AG04450 (cell line): ENCODE results near the gene HPCAL1. TPM values are rescaled to one million over a fixed set of nuclear protein-coding genes. Genes with fewer than 3 reads are reported as not detected.

Experiments used
- CTCF ChIA-PET: fragments of 300-600, 350-600 bp; formaldehyde crosslinking; extraction: SDS; loops from one replicate; lab custom pipeline; 2022; ENCODE audit warnings: antibody characterized with exemption, inconsistent platforms; lab: Charles Lee
- POLR2A ChIA-PET: fragments of 350-600 bp; formaldehyde crosslinking; extraction: SDS; loops from one replicate; lab custom pipeline; 2021; ENCODE audit warnings: antibody characterized with exemption, inconsistent platforms; lab: Yijun Ruan, JAX
- DNase-seq: peaks from one replicate; pipeline ENCODE4 v3.0.0-alpha.2; 2011; ENCODE audit warnings: low read depth, low spot score
- H3K27ac ChIP-seq: one replicate; pipeline ENCODE4 v1.5.1; 2012; ENCODE audit warnings: low read depth, low read length, control low read depth
- H3K27me3 ChIP-seq: one replicate; pipeline ENCODE4 v1.6.0; 2012; ENCODE audit warnings: low read length; ENCODE audit not compliant: control insufficient read depth, insufficient read depth
- H3K4me3 ChIP-seq: 2 replicates; pipeline ENCODE4 v1.5.1; 2011; ENCODE audit warnings: mild to moderate bottlenecking, low read depth, low read length, control low read depth
- H3K9me3 ChIP-seq: 2 replicates; pipeline ENCODE4 v1.5.1; 2012; ENCODE audit warnings: low read length; ENCODE audit not compliant: control insufficient read depth, insufficient read depth
- CTCF ChIP-seq: IDR thresholded peaks from 2 replicates; pipeline ENCODE4 v1.5.1; 2011; ENCODE audit warnings: low read depth, low read length, control low read depth, inconsistent platforms
- polyA plus RNA-seq: library from polyadenylated mRNA; depleted of rRNA; stranded (reverse); fragments of >200 nt; gene quantifications from 2 replicates; pipeline ENCODE4 v1.2.3, GENCODE V29; 2011

The HPCAL1 gene
- polyA plus RNA-seq, 1 experiment, result 14.4 TPM

- CTCF ChIA-PET, result interaction anchor here (1.9 kb wide), 1 partner anchor 143 kb away, joined by 5 read pairs; no protein-coding TSS in a partner anchor
- POLR2A ChIA-PET, result no interaction called here
- H3K4me3 ChIP-seq, result no peak overlapping the region
- H3K27me3 ChIP-seq, result peaks cover 13% of the 10 kb centered on the region
- TF ChIP-seq CTCF, result no peak
- no peaks in the 10 kb centered on the region; the same call in 1 of the 2 replicates for H3K9me3 ChIP-seq
- no peak overlapping the region for H3K27ac ChIP-seq
- DNase-seq, result no peak
Observed at GRCh38 chr2:10266133-10266620, 36.5 kb upstream of the HPCAL1 start.

GRCh38 chr2:10267036-10267435 is 35.7 kb upstream of the HPCAL1 start:
- H3K9me3 ChIP-seq, result no peaks in the 10 kb centered on the region; the same call in 1 of the 2 replicates
- ChIA-PET POLR2A (no interaction called here), CTCF (interaction anchor here (0.9 to 1.9 kb wide), 2 partner anchors 142 to 167 kb away, joined by 4 to 5 read pairs; no protein-coding TSS in a partner anchor)
- H3K4me3 ChIP-seq, result no peak overlapping the region
- peaks cover 13% of the 10 kb centered on the region for H3K27me3 ChIP-seq
- H3K27ac ChIP-seq, result no peak overlapping the region
- no peak for TF ChIP-seq CTCF
- no peak for DNase-seq

DNA sequence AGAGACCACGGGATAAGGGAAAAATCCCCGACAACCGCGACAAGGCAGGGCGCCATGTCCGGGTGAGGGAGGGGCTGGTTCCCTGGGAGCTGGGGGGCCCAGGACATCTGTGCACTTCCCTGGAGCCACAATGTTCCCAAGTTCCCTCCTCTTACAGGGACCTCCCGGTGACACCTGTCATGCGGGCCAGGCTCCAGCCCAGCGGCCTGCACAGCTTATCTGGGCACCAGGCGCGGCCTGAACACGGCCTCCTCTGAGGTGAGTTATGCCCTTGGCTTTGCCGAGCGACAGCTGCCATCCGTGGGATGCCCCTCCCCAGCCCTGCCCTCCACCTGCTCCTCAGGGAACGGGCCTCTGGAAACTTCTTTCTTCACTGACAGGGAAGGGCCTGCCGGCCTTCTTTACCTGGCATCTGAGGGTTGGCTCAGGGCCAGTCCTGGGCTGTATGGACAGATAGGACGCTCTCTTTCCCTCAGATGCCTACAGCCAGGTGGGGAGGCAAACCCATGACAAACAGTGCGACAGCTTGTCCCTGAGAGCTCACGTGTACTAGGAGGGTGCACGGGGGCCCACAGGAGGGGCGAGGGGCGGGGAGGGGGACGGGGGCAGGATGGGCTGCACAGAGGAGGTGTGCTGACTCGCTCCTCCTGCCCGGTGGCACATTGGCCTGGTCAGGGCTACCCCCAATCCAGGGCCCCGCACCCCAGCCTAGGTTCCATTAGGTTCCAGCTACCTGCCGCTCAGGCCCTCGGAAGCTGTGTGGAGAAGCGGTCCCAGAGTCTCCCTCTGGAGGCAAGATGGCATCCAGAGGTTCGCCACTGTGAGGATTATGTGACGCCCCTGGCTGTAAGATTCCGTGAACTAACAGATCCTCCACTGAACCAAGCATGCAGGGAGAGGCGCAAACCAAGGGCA is 34.9 kb upstream of the HPCAL1 start:
- CTCF ChIA-PET, result interaction anchor here (0.9 to 1.9 kb wide), 2 partner anchors 141 to 167 kb away, joined by 4 to 5 read pairs; no protein-coding TSS in a partner anchor
- POLR2A ChIA-PET, result no interaction called here
- no peak for DNase-seq
- TF ChIP-seq CTCF, result no peak
- Histone ChIP-seq H3K4me3 (no peak overlapping the region), H3K27ac (no peak overlapping the region), H3K9me3 (no peaks in the 10 kb centered on the region; the same call in 1 of the 2 replicates), H3K27me3 (peaks cover 5% of the 10 kb centered on the region)

DNA sequence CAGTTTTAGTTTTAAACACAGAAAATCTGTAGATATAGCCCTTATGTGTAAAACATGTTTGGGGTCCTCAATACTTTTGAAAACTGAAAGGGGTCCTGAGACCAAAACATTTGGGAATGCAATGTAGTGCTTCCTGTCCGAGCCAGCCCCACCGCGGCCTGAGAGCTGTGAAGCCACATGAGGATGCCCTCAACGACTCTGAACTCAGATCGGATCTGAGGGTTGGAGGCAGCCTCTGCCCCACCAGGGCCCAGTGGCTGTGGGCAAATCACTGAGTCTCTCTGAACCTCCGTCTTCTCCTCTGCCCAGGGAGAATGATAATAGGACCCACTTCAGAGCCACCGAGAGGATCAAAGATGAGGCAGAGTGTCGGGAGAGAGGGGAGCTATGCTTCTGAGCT is 33.4 kb upstream of the HPCAL1 start:
- Histone ChIP-seq H3K27ac (no peak overlapping the region), H3K4me3 (no peak overlapping the region), H3K27me3 (peaks cover 2% of the 10 kb centered on the region), H3K9me3 (no peaks in the 10 kb centered on the region; the same call in 1 of the 2 replicates)
- ChIA-PET POLR2A (no interaction called here), CTCF (no interaction called here)
- TF ChIP-seq CTCF, result no peak
- DNase-seq, result no peak
